HG02623 (cell line): ENCODE results near the gene EFHD2.
"Not testable (repeated sequence)": the region's sequence is repeated elsewhere in the genome, so short reads cannot be mapped to it uniquely, and the experiment has no call there.

Source experiments
- ATAC-seq: cut with Tn5 transposase; IDR thresholded peaks from one replicate; pipeline ENCODE4 v1.9.1; 2021; ENCODE audit warnings: moderate library complexity; ENCODE audit not compliant: unreplicated experiment

EFHD2 gene

DNA sequence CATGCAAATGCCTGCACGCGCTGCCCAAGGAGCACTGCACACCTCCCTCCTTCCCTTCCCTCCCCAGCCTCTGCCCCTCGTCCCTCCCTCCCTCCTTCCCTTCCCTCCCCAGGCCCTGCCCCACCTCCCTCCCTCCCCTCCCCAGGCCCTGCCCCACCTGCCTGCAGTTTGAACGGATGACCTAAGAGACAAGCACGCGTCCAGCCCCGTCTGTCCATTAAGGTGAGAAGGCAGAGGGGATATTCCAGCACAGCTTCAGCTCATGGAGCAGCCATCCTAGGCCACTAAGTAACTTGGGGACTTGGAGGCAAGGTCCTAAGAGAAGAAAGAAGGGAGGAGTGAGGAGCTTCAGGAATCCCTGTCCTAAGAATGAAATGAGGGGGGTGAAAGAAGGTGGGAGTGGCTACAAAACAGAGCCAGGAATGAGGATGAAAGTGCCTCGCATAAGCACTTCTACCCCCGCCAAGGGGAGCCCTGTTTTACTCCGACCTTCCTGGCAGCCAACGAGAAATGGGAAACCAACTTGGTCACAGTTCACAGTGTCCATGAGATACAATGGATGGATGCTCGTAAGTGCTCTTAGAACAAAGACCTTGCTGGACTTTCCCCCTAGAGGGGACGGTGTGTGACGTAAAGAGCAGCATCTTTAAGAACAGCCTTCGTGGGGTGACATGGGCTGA lies 21.3 kb upstream of the EFHD2 start:
- ATAC-seq, result no peak

GRCh38 chr1:15389828-15390227 lies 19.9 kb upstream of the EFHD2 start:
- ATAC-seq, result not testable (repeated sequence)

GRCh38 chr1:15390667-15391066 lies 19.0 kb upstream of the EFHD2 start:
- no peak for ATAC-seq

GRCh38 chr1:15391366-15391765 lies 18.3 kb upstream of the EFHD2 start:
- ATAC-seq, result no peak

- ATAC-seq, result no peak
These were observed 16.0 kb upstream of the EFHD2 start for GRCh38 chr1:15393475-15394257.

- ATAC-seq, result no peak
These were observed 15.4 kb upstream of the EFHD2 start for GRCh38 chr1:15394258-15394690.

GRCh38 chr1:15397236-15397635 lies 12.5 kb upstream of the EFHD2 start:
- no peak for ATAC-seq

DNA sequence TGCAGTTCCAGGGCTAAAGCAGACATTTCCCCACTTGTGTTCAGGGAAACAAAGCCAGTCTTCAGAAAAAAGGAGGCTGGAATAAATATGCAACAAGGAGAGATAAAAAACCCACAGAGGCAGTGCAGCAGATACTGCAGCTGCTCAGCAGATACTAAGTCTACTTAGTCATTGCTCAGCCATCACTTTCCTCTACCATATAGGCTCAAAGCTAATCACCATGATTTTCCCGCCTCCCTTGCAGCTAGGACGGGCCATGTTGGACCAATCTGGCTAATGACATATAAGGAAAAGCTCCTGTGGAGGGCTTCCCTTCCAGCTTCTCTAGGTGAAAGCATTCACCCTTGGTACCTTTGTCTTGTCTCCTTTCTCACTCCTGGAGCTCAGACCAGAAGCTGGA lies 10.0 kb upstream of the EFHD2 start:
- ATAC-seq, result no peak

DNA sequence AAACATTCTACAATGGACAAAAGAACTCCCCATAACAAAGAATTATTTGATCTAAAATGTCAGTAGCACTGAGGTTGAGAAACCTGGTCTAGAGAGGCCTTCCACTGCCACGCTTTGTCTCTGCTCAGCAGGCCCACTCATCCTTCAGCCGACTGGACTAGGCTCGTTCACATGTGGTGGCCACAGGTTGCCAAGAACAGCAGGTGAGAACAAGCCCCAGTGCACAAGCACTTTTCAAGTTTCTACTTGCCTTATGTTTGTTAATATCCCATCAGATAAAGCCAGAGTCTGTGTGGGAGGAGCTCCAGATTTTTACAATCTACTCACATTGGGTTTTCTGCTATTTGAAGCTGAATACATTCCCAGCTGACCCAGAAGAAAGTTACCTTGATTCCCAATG lies 9.1 kb upstream of the EFHD2 start:
- no peak for ATAC-seq

DNA sequence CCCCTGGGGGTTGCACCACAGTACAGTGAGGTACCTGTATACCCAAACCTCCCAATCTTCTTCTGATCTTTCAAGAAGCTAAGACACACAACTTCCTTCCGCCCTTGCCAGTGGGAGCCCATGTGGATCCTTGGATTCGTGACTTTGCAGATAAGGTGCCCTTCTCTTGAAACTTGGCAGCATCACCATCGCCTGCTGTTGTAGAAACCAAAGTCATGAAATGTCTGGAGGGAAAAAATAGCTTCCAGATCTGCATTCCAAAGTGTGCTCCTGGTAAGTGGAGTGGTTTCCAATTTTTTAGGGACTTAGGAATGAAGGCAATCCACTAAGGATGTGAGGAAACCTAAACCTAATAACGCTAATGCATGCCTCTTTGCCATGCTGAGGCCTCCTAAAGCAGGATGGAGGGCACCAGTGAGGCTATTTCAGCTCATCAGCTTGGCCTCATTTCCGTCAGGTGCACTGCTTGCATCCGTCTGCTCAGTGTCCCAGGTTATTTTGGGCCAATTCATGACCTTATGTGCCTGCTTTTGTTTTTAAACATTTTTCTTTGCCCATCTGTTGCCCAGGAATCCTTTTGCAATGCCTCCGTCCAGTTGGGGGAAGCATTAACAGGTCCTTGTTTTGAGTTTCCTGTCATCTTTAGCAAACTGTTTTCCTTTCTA lies 8.2 kb upstream of the EFHD2 start:
- no peak for ATAC-seq

- no peak for ATAC-seq
These were observed 6.8 kb upstream of the EFHD2 start for GRCh38 chr1:15402809-15403450.

- no peak for ATAC-seq
These were observed 5.6 kb upstream of the EFHD2 start for GRCh38 chr1:15403962-15404580.

GRCh38 chr1:15405106-15405850 lies 4.4 kb upstream of the EFHD2 start:
- no peak for ATAC-seq

GRCh38 chr1:15406614-15407559 lies 2.8 kb upstream of the EFHD2 start:
- ATAC-seq, result no peak

DNA sequence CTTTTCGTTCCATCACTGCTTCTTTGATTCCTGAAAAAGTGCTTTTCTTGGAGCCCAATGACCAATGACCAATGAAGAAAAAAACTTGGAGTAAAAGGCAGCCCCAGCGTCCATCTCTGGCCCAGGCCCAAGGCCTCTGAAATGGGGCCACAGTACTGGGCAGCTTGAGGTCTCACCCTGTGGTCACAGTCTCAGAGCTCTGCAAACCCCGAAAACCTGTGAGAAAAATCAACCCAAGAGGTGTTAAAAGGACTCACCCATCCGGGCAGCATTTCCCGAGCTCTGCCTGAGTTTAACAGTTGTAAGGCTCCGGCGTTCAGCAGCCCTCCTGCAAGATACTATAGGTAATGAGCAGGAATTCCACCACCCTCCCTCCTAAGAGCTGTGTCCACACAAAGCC lies 2.1 kb upstream of the EFHD2 start:
- no peak for ATAC-seq

DNA sequence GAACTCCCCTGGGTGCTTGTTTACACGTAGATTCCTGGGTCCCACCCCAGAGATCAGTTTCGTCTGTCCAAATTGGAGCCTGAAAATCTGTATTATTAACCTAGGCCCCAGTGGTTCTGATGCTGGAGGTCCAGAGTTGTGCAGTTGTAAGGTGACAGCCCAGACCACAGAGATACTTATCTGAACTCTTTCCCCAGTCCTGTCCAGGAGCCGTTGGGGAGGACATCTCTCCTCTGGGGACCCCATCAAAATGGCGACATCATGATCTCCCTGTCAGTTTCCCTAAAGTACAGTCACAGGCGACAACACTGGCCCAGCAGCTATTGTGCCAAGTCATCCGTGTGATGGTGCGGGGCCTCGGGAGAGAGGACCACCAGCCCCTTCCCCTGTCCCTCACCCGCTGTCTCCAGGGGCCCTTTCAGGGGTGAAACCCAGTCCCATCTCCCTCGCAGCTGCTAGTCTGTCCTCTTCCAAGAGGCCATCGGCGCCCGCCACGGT lies 749 bp upstream of the EFHD2 start:
- ATAC-seq, result no peak

DNA sequence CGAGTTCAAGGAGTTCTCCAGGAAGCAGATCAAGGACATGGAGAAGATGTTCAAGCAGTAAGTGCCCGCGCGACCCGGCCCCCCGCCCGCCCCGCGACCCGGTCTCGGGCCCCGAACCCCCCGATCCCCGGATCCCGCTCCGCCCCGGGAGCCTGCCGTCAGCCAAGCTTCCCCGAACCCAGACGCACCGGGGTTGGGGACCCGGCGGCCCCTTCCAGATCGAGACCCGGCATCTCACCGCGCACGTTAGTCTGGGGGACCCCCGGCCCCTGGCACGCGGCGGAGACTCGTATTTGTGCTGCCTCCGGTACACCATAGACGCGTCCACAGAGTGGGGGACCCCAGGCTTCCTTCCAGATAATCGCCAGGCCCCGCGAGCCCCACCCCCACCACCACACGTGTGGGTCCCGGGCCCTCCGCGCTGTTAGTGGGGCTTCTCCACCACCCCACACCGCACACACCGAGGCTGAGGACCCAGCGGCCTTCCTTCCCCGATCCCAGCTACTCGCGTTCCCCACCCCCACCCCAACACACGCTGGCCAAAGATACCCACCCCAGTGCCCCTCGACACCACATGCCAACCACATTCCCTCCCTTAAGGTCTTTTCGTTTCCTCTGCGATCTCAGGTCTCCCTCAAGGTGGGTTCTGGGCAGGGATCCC lies 665 bp downstream of the EFHD2 start:
- no peak for ATAC-seq

- ATAC-seq, result no peak
These were observed 1.2 kb downstream of the EFHD2 start for GRCh38 chr1:15410884-15411245.
